GM10266 (cell line): ENCODE results near the gene CTNNA2.

ENCODE experiments used
- DNase-seq: peaks from one replicate; pipeline ENCODE4 v3.0.0; 2012; ENCODE audit errors: extremely low spot score
- TF ChIP-seq, protein P1 (sequence below): IDR thresholded peaks from 2 replicates; pipeline ENCODE4 v1.5.1; 2012; ENCODE audit warnings: mild to moderate bottlenecking, low read depth; ENCODE audit not compliant: control insufficient read depth, insufficient read depth; ENCODE audit errors: missing control alignments

CTNNA2 gene

DNA sequence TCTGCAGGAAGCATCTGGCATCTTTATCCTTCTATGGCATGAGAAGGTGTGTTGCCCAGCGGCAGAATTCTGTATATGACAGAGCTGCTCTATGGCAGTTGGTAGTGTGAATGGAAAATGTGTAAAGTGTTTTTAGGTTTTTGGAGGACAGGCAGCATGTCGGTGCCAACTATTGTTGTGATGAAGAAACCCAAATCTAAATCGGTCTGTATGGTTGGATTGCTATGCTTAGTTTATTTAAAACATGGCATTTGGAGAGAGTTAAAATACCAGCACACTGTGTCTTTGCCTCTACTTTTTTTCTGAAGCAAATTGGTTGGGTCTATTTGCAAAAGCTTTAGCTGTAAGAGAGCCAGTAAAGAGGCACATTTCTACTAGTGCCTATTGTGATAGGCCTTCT, 136.7 kb downstream of the CTNNA2 start:
- TF ChIP-seq, protein P1, sequence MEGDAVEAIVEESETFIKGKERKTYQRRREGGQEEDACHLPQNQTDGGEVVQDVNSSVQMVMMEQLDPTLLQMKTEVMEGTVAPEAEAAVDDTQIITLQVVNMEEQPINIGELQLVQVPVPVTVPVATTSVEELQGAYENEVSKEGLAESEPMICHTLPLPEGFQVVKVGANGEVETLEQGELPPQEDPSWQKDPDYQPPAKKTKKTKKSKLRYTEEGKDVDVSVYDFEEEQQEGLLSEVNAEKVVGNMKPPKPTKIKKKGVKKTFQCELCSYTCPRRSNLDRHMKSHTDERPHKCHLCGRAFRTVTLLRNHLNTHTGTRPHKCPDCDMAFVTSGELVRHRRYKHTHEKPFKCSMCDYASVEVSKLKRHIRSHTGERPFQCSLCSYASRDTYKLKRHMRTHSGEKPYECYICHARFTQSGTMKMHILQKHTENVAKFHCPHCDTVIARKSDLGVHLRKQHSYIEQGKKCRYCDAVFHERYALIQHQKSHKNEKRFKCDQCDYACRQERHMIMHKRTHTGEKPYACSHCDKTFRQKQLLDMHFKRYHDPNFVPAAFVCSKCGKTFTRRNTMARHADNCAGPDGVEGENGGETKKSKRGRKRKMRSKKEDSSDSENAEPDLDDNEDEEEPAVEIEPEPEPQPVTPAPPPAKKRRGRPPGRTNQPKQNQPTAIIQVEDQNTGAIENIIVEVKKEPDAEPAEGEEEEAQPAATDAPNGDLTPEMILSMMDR = no peak
- DNase-seq = no peak

DNA sequence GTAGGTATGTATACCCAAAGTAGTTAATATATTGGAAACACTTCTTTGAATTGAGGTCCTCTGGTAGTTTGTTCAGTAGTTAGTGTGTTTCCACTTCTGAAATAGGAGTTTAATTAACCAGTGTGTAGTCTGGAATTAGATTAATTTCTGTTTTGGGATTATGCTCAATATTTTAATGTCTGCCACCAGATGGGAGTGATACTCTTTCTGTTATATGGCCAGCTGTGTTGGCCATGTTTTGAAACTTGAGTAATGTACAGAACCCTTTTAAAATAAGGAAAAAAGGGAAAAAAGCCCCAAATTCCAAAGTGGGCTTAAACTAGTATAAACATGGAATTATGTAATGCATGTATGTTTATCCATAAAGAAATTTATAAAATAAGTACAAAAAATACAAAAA, 147.7 kb downstream of the CTNNA2 start:
- no peak for DNase-seq

DNA sequence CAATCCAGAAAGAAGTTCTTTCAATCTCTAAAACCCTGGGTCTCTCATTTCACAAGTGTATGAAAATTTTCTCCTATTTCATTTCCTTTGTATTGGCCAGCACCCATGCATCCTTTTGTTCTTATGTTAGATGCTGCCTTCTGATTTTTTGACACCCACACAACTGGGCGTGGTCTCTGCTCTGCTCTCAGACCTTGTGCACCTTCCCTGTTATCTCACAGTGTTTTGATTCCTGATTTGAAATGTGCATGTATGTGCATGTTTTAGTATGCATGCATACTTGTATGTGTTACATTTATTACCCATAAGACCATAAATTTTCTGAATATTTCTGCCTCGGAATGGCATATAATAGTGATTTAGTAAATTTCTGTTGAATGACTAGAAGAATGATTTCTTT, 152.2 kb downstream of the CTNNA2 start:
- TF ChIP-seq, protein P1 = no peak
- DNase-seq = no peak

More for the DNA sequence above, 147.7 kb downstream of the CTNNA2 start:
- TF ChIP-seq, protein P1 = no peak

DNA sequence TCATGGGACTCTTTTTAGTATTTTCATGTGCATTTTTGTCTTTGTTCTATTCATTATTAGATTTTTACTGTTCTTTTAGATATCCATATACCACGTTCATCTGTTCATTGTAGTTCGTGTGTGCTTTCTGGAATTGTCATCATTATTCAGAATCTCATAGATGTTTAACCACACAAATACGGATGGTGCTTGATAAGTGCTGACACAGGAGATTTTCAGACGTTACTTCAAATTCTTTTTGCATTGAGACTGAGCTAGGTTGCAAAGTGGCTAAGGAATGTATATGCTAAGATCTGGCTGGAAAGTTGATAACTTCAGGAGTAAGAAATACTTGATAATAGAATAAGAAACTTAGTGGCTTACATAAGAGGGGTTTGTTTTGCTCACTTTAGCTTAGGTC, 153.6 kb downstream of the CTNNA2 start:
- TF ChIP-seq, protein P1 = no peak

DNA sequence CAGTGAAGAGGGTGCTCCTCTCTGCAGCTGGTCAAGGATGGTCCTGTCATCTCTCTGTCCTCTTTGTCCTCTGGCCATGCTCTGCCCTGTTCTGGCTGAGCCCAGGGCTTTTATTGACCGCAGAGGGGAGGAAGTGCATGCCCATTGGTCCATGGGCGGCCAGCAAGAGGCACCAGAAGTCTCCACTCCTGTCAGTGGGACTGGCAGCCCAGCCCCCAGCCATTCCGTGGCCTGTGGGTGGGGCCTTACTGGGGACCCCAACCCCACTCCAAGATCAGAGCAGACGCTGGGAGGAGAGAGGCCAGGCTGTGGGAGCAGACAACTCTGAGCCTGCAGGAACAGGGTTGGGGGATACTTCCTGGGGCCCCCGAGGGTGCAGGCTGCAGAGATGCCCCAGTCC, 156.9 kb downstream of the CTNNA2 start:
- TF ChIP-seq, protein P1 = no peak
- no peak for DNase-seq

More for the DNA sequence above, 153.6 kb downstream of the CTNNA2 start:
- DNase-seq = no peak

DNA sequence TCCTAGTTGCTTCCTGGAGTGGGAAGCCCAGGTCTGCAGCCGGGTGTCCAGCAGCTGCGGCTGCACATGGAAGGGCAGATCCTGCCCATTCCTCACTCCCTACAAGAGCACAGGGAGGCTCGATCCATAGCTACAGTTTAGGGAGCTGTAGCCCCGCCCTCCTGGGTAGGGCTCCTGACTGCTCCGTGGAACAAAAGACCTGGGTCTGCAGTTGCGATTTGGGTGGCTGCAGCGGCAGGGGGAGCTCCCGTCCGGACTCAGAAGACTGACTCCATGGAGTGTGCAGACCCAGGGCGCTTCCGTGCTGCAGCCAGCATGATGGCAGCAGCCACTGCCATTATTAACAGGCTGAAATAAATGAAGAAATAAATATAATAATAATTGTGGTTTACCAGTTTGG, 157.3 kb downstream of the CTNNA2 start:
- TF ChIP-seq, protein P1 = no peak
- DNase-seq = no peak

DNA sequence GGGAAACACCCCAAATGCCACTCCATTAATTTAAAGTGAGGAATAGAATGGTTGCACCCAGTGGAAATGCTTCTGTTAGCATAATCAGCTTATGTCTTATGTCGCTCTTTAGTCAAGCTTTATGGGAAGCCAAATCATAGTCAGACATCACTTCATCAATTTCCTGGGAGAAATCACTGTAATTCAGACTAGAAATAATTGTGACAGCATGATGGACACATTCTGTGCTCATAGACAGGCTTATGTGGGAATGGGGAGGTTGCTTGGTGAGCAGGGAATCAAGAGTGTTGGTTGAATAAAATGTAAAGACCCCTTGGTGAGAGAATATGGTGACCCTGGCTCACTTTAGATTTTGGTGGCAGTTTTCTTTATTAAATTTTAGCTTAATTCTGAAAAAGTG, 174.0 kb downstream of the CTNNA2 start:
- TF ChIP-seq, protein P1 = no peak
- DNase-seq = no peak
